Measurements from ENCODE around the gene BTNL2. TPM values are rescaled to one million over a fixed set of nuclear protein-coding genes. Genes with fewer than 3 reads are reported as not detected.
"Not testable (repeated sequence)": the region's sequence is repeated elsewhere in the genome, so short reads cannot be mapped to it uniquely, and the experiment has no call there.

The BTNL2 gene
- total RNA-seq, 1 donor from 2014 or later = not detected

- H3K4me3 ChIP-seq (ENCODE audit: low read length in 3 of 3) = no peak within 1 kb of the TSS
- peaks cover 0 to 10% (median 0%) of the 10 kb centered on the region in 3 donors for H3K27me3 ChIP-seq (ENCODE audit: control insufficient read depth in 3 of 3, insufficient read depth in 3 of 3, low read length in 3 of 3)
- H3K9ac ChIP-seq (ENCODE audit: low read depth in 1 of 3, low read length in 3 of 3) = no peak within 1 kb of the TSS
- H3K9me3 ChIP-seq (ENCODE audit: control insufficient read depth in 3 of 3, low read length in 3 of 3) = no peaks in the 10 kb centered on the region
- no peaks in the 10 kb centered on the region for H3K4me1 ChIP-seq (ENCODE audit: control insufficient read depth in 3 of 3, insufficient read depth in 3 of 3, low read length in 3 of 3)
- H3K27ac ChIP-seq (ENCODE audit: low read depth, low read length) = no peak within 1 kb of the TSS
- no peaks in the 10 kb centered on the region for H3K36me3 ChIP-seq (ENCODE audit: control insufficient read depth in 3 of 3, insufficient read depth in 3 of 3, low read length in 3 of 3)
Observed at GRCh38 chr6:32371803-32372202, 35.2 kb downstream of the BTNL2 start, which contains the start of gene TSBP1. Gene TSBP1, minus strand, starts transcription at chr6:32371903. Its CDS starts 197 bp downstream, at chr6:32371706.

- Histone ChIP-seq H3K9ac (ENCODE audit: low read depth in 1 of 3, low read length in 3 of 3) (no peak overlapping the region), H3K4me3 (ENCODE audit: low read length in 3 of 3) (no peak overlapping the region), H3K9me3 (ENCODE audit: control insufficient read depth in 3 of 3, low read length in 3 of 3) (no peaks in the 10 kb centered on the region), H3K27ac (ENCODE audit: low read depth, low read length) (no peak overlapping the region), H3K4me1 (ENCODE audit: control insufficient read depth in 3 of 3, insufficient read depth in 3 of 3, low read length in 3 of 3) (no peaks in the 10 kb centered on the region), H3K27me3 (ENCODE audit: control insufficient read depth in 3 of 3, insufficient read depth in 3 of 3, low read length in 3 of 3) (peaks cover 0 to 8% (median 0%) of the 10 kb centered on the region in 3 donors), H3K36me3 (ENCODE audit: control insufficient read depth in 3 of 3, insufficient read depth in 3 of 3, low read length in 3 of 3) (no peaks in the 10 kb centered on the region)
Observed at GRCh38 chr6:32371229-32371628, 35.8 kb downstream of the BTNL2 start.

- peaks cover 0 to under 1% (median 0%) of the 10 kb centered on the region in 3 donors for H3K27me3 ChIP-seq (ENCODE audit: control insufficient read depth in 3 of 3, insufficient read depth in 3 of 3, low read length in 3 of 3)
- no peaks in the 10 kb centered on the region for H3K9me3 ChIP-seq (ENCODE audit: control insufficient read depth in 3 of 3, low read length in 3 of 3)
- no peak overlapping the region for H3K27ac ChIP-seq (ENCODE audit: low read depth, low read length)
- no peaks in the 10 kb centered on the region for H3K4me1 ChIP-seq (ENCODE audit: control insufficient read depth in 3 of 3, insufficient read depth in 3 of 3, low read length in 3 of 3)
- H3K36me3 ChIP-seq (ENCODE audit: control insufficient read depth in 3 of 3, insufficient read depth in 3 of 3, low read length in 3 of 3) = no peaks in the 10 kb centered on the region
- no peak overlapping the region for H3K4me3 ChIP-seq (ENCODE audit: low read length in 3 of 3)
- no peak overlapping the region for H3K9ac ChIP-seq (ENCODE audit: low read depth in 1 of 3, low read length in 3 of 3)
Observed at GRCh38 chr6:32370505-32370904, 36.5 kb downstream of the BTNL2 start.

- Histone ChIP-seq H3K9me3 (ENCODE audit: control insufficient read depth in 3 of 3, low read length in 3 of 3) (no peaks in the 10 kb centered on the region), H3K9ac (ENCODE audit: low read depth in 1 of 3, low read length in 3 of 3) (no peak overlapping the region), H3K27me3 (ENCODE audit: control insufficient read depth in 3 of 3, insufficient read depth in 3 of 3, low read length in 3 of 3) (no peaks in the 10 kb centered on the region), H3K4me1 (ENCODE audit: control insufficient read depth in 3 of 3, insufficient read depth in 3 of 3, low read length in 3 of 3) (no peaks in the 10 kb centered on the region), H3K4me3 (ENCODE audit: low read length in 3 of 3) (no peak overlapping the region), H3K36me3 (ENCODE audit: control insufficient read depth in 3 of 3, insufficient read depth in 3 of 3, low read length in 3 of 3) (no peaks in the 10 kb centered on the region), H3K27ac (ENCODE audit: low read depth, low read length) (no peak overlapping the region)
Observed at GRCh38 chr6:32369660-32370059, 37.3 kb downstream of the BTNL2 start.

GRCh38 chr6:32367644-32368043 lies 39.3 kb downstream of the BTNL2 start:
- Histone ChIP-seq H3K27ac (ENCODE audit: low read depth, low read length) (no peak overlapping the region), H3K36me3 (ENCODE audit: control insufficient read depth in 3 of 3, insufficient read depth in 3 of 3, low read length in 3 of 3) (no peaks in the 10 kb centered on the region), H3K27me3 (ENCODE audit: control insufficient read depth in 3 of 3, insufficient read depth in 3 of 3, low read length in 3 of 3) (no peaks in the 10 kb centered on the region), H3K4me3 (ENCODE audit: low read length in 3 of 3) (no peak overlapping the region), H3K9me3 (ENCODE audit: control insufficient read depth in 3 of 3, low read length in 3 of 3) (no peaks in the 10 kb centered on the region), H3K4me1 (ENCODE audit: control insufficient read depth in 3 of 3, insufficient read depth in 3 of 3, low read length in 3 of 3) (no peaks in the 10 kb centered on the region), H3K9ac (ENCODE audit: low read depth in 1 of 3, low read length in 3 of 3) (no peak overlapping the region)

GRCh38 chr6:32359225-32359624 lies 47.8 kb downstream of the BTNL2 start:
- not testable (repeated sequence) for H3K27me3 ChIP-seq (ENCODE audit: control insufficient read depth in 3 of 3, insufficient read depth in 3 of 3, low read length in 3 of 3)

GRCh38 chr6:32358548-32358947 lies 48.4 kb downstream of the BTNL2 start:
- H3K9ac ChIP-seq (ENCODE audit: low read depth in 1 of 3, low read length in 3 of 3); H3K27me3 ChIP-seq (ENCODE audit: control insufficient read depth in 3 of 3, insufficient read depth in 3 of 3, low read length in 3 of 3); H3K36me3 ChIP-seq (ENCODE audit: control insufficient read depth in 3 of 3, insufficient read depth in 3 of 3, low read length in 3 of 3); H3K9me3 ChIP-seq (ENCODE audit: control insufficient read depth in 3 of 3, low read length in 3 of 3); H3K27ac ChIP-seq (ENCODE audit: low read depth, low read length); H3K4me3 ChIP-seq (ENCODE audit: low read length in 3 of 3); H3K4me1 ChIP-seq (ENCODE audit: control insufficient read depth in 3 of 3, insufficient read depth in 3 of 3, low read length in 3 of 3): not testable (repeated sequence)

More at GRCh38 chr6:32359225-32359624, 47.8 kb downstream of the BTNL2 start:
- not testable (repeated sequence) for H3K4me3 ChIP-seq (ENCODE audit: low read length in 3 of 3); H3K9ac ChIP-seq (ENCODE audit: low read depth in 1 of 3, low read length in 3 of 3); H3K36me3 ChIP-seq (ENCODE audit: control insufficient read depth in 3 of 3, insufficient read depth in 3 of 3, low read length in 3 of 3); H3K9me3 ChIP-seq (ENCODE audit: control insufficient read depth in 3 of 3, low read length in 3 of 3); H3K27ac ChIP-seq (ENCODE audit: low read depth, low read length); H3K4me1 ChIP-seq (ENCODE audit: control insufficient read depth in 3 of 3, insufficient read depth in 3 of 3, low read length in 3 of 3)

- Histone ChIP-seq H3K9ac (ENCODE audit: low read depth in 1 of 3, low read length in 3 of 3) (no peak overlapping the region), H3K4me1 (ENCODE audit: control insufficient read depth in 3 of 3, insufficient read depth in 3 of 3, low read length in 3 of 3) (no peaks in the 10 kb centered on the region), H3K36me3 (ENCODE audit: control insufficient read depth in 3 of 3, insufficient read depth in 3 of 3, low read length in 3 of 3) (no peaks in the 10 kb centered on the region), H3K27ac (ENCODE audit: low read depth, low read length) (no peak overlapping the region), H3K4me3 (ENCODE audit: low read length in 3 of 3) (no peak overlapping the region), H3K27me3 (ENCODE audit: control insufficient read depth in 3 of 3, insufficient read depth in 3 of 3, low read length in 3 of 3) (no peaks in the 10 kb centered on the region), H3K9me3 (ENCODE audit: control insufficient read depth in 3 of 3, low read length in 3 of 3) (no peaks in the 10 kb centered on the region)
Observed at GRCh38 chr6:32355018-32355417, 52.0 kb downstream of the BTNL2 start.

- Histone ChIP-seq H3K27ac (ENCODE audit: low read depth, low read length) (no peak overlapping the region), H3K4me3 (ENCODE audit: low read length in 3 of 3) (no peak overlapping the region), H3K4me1 (ENCODE audit: control insufficient read depth in 3 of 3, insufficient read depth in 3 of 3, low read length in 3 of 3) (no peaks in the 10 kb centered on the region), H3K9me3 (ENCODE audit: control insufficient read depth in 3 of 3, low read length in 3 of 3) (no peaks in the 10 kb centered on the region), H3K36me3 (ENCODE audit: control insufficient read depth in 3 of 3, insufficient read depth in 3 of 3, low read length in 3 of 3) (no peaks in the 10 kb centered on the region), H3K9ac (ENCODE audit: low read depth in 1 of 3, low read length in 3 of 3) (no peak overlapping the region), H3K27me3 (ENCODE audit: control insufficient read depth in 3 of 3, insufficient read depth in 3 of 3, low read length in 3 of 3) (no peaks in the 10 kb centered on the region)
Observed at GRCh38 chr6:32353348-32353747, 53.6 kb downstream of the BTNL2 start.
